Measurements from ENCODE around the gene DOCK3.

The DOCK3 gene

DNA sequence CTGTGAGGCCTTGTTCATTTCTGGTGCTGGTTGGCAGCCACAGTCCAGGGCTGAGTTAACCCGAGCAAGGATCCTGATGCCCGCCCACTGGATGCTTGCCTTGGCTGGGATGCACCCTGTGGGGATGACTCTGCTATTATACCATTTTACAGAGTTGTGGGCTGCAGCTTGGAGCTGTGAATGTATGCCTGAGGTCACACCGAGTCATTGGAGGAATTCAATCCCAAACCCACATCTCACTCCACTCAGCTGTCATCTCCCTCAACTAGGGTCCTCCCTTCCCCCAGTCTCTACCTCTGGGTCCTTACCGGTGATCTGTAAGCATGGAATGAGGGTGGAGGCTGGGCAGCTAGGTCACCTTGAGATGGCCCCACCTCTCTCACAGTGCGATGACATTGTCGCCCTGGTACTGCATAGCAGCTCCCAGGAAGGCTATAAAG lies 35.7 kb upstream of the DOCK3 start:
- Mint-ChIP-seq H3K4me1 (peaks cover 28% of the 10 kb centered on the region), H3K27me3 (no peaks in the 10 kb centered on the region), H3K27ac (ENCODE audit: low read depth) (no peak overlapping the region), H3K4me3 (no peak overlapping the region), H3K36me3 (ENCODE audit: insufficient read depth) (peaks cover 9% of the 10 kb centered on the region), H3K9me3 (no peaks in the 10 kb centered on the region)
- no peak for ATAC-seq (replicated peaks; ENCODE audit: extremely low read depth, poor library complexity, severe bottlenecking)
- DNase-seq (ENCODE audit: low spot score in 2 of 2), result no peak

DNA sequence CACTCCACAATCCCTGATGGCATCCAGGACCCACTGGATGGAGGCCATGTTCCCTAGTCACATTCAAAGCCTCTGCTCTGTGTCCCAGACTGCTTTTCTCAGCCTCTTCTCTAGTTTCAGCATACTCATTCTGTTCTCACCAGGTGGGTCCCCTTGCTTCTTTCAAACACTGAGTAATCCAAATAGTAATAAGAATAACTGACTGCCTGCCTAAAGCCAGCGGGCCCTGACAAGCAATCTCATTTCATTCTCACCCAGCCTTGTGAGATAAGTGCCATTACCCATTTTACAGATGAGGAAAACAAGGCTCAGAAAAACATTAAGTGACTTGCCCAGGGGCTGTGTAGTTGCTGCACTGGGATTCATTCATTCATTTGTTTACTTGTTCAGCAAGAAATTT lies 32.3 kb upstream of the DOCK3 start:
- H3K4me1 Mint-ChIP-seq, result peaks cover 12% of the 10 kb centered on the region
- no peaks in the 10 kb centered on the region for H3K27me3 Mint-ChIP-seq
- peaks cover 26% of the 10 kb centered on the region for H3K36me3 Mint-ChIP-seq (ENCODE audit: insufficient read depth)
- ATAC-seq (replicated peaks; ENCODE audit: extremely low read depth, poor library complexity, severe bottlenecking) (no peak), DNase-seq (ENCODE audit: low spot score in 2 of 2) (no peak)
- no peak overlapping the region for H3K4me3 Mint-ChIP-seq
- no peak overlapping the region for H3K27ac Mint-ChIP-seq (ENCODE audit: low read depth)
- H3K9me3 Mint-ChIP-seq, result no peaks in the 10 kb centered on the region

DNA sequence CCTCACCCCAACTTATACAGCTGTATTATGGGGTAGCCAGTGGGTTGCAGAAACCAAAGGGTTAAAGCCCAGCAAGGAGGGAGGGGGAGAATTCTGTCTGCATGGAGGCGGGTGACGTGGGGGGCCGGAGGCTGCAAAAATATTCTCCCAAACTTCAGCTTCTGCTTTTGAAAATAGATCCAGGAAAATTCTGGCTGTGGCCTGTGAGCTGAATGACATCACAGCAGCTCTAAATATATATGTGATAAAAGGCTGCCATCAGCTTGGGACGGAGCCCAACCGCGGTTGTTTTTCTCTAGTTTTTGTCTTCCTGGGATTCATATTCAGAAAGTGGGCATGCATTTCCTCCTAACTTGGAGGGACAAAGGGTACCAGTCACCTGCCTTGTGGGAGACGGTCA lies 30.2 kb upstream of the DOCK3 start:
- no peak for ATAC-seq (replicated peaks; ENCODE audit: extremely low read depth, poor library complexity, severe bottlenecking)
- no peak for DNase-seq (ENCODE audit: low spot score in 2 of 2)
- Mint-ChIP-seq H3K9me3 (no peaks in the 10 kb centered on the region), H3K36me3 (ENCODE audit: insufficient read depth) (peaks cover 30% of the 10 kb centered on the region), H3K4me1 (no peaks in the 10 kb centered on the region), H3K4me3 (no peak overlapping the region), H3K27me3 (no peaks in the 10 kb centered on the region), H3K27ac (ENCODE audit: low read depth) (no peak overlapping the region)

DNA sequence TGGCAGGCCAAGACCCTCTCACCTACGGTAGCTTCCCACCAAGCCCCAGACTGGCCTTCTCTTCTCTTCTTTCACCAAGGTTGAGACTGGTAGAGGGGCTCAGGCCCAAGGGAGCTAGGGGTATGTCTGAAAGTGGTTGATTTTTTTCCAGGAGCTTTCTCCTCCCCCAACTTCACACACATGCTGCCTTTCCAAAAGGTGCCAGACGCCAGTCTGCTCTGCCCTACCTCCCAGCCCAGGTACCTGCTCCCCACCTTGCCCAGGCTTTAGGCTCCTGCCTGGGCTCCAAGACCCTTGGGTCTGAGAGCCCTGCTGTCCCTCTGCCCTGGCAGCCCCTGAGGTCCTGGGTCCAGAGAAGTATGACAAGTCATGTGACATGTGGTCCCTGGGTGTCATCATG lies 29.3 kb upstream of the DOCK3 start:
- peaks cover 30% of the 10 kb centered on the region for H3K36me3 Mint-ChIP-seq (ENCODE audit: insufficient read depth)
- no peak overlapping the region for H3K27ac Mint-ChIP-seq (ENCODE audit: low read depth)
- no peak overlapping the region for H3K4me3 Mint-ChIP-seq
- no peaks in the 10 kb centered on the region for H3K27me3 Mint-ChIP-seq
- H3K9me3 Mint-ChIP-seq, result no peaks in the 10 kb centered on the region
- DNase-seq (ENCODE audit: low spot score in 2 of 2) (no peak), ATAC-seq (replicated peaks; ENCODE audit: extremely low read depth, poor library complexity, severe bottlenecking) (no peak)
- H3K4me1 Mint-ChIP-seq, result no peaks in the 10 kb centered on the region

GRCh38 chr3:50648313-50648712 lies 26.4 kb upstream of the DOCK3 start:
- DNase-seq (ENCODE audit: low spot score in 2 of 2) (no peak), ATAC-seq (replicated peaks; ENCODE audit: extremely low read depth, poor library complexity, severe bottlenecking) (no peak)
- Mint-ChIP-seq H3K4me3 (no peak overlapping the region), H3K36me3 (ENCODE audit: insufficient read depth) (peaks cover 24% of the 10 kb centered on the region), H3K27ac (ENCODE audit: low read depth) (no peak overlapping the region), H3K4me1 (no peaks in the 10 kb centered on the region), H3K27me3 (no peaks in the 10 kb centered on the region), H3K9me3 (no peaks in the 10 kb centered on the region)

GRCh38 chr3:50648944-50649343 lies 25.8 kb upstream of the DOCK3 start:
- no peaks in the 10 kb centered on the region for H3K4me1 Mint-ChIP-seq
- H3K36me3 Mint-ChIP-seq (ENCODE audit: insufficient read depth), result peaks cover 21% of the 10 kb centered on the region
- no peaks in the 10 kb centered on the region for H3K27me3 Mint-ChIP-seq
- DNase-seq (ENCODE audit: low spot score in 2 of 2) (no peak), ATAC-seq (replicated peaks; ENCODE audit: extremely low read depth, poor library complexity, severe bottlenecking) (no peak)
- H3K9me3 Mint-ChIP-seq, result no peaks in the 10 kb centered on the region
- no peak overlapping the region for H3K4me3 Mint-ChIP-seq
- H3K27ac Mint-ChIP-seq (ENCODE audit: low read depth), result no peak overlapping the region

- Mint-ChIP-seq H3K9me3 (no peaks in the 10 kb centered on the region), H3K4me3 (no peak overlapping the region), H3K4me1 (no peaks in the 10 kb centered on the region), H3K27me3 (no peaks in the 10 kb centered on the region), H3K36me3 (ENCODE audit: insufficient read depth) (peaks cover 18% of the 10 kb centered on the region), H3K27ac (ENCODE audit: low read depth) (no peak overlapping the region)
- ATAC-seq (replicated peaks; ENCODE audit: extremely low read depth, poor library complexity, severe bottlenecking), result no peak
- DNase-seq (ENCODE audit: low spot score in 2 of 2), result no peak
Observed at GRCh38 chr3:50649451-50649931, 25.2 kb upstream of the DOCK3 start.

DNA sequence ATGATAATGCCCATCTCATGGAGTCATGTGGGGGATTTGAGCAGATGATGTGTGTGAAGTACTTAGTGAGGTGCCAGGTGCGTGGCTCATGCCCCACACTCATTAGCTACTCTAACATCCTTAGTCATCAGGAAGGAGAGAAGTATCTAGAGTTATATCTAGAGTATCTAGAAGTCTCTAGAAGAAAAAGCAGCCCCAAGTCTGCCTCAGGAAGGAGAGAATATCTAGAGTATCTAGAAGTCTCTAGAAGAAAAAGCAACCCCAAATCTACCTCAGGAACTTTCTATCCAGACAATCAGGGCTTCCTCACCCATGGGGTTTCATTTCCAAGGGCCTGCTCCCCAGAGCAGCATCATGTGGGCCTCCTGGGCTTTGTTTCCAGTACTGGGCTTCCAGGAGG lies 24.7 kb upstream of the DOCK3 start:
- Mint-ChIP-seq H3K4me1 (no peaks in the 10 kb centered on the region), H3K36me3 (ENCODE audit: insufficient read depth) (peaks cover 13% of the 10 kb centered on the region), H3K27me3 (no peaks in the 10 kb centered on the region), H3K27ac (ENCODE audit: low read depth) (no peak overlapping the region), H3K4me3 (no peak overlapping the region), H3K9me3 (no peaks in the 10 kb centered on the region)
- ATAC-seq (replicated peaks; ENCODE audit: extremely low read depth, poor library complexity, severe bottlenecking), result no peak
- no peak for DNase-seq (ENCODE audit: low spot score in 2 of 2)

DNA sequence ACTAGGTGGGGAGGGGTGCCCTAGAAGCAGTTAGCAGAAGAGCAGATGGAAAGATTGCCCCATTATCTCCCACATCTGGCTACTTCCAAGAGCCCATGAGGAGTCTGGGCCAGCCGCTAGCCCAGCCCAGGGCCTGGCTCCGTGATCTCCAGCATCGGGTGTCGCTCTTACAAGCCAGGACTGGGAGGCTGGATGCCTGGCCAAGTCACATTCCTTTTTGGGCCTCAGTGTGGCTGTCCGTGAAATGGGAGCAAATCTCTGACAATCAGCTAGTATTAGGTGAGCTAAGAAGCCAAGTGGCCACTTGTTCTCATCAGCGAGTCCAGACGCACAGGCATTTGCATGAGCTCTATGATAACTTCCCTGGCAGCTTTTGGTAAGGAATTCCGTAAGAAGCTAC lies 23.3 kb upstream of the DOCK3 start:
- no peak overlapping the region for H3K4me3 Mint-ChIP-seq
- no peaks in the 10 kb centered on the region for H3K4me1 Mint-ChIP-seq
- H3K36me3 Mint-ChIP-seq (ENCODE audit: insufficient read depth), result peaks cover 5% of the 10 kb centered on the region
- H3K9me3 Mint-ChIP-seq, result no peaks in the 10 kb centered on the region
- no peaks in the 10 kb centered on the region for H3K27me3 Mint-ChIP-seq
- DNase-seq (ENCODE audit: low spot score in 2 of 2) (no peak), ATAC-seq (replicated peaks; ENCODE audit: extremely low read depth, poor library complexity, severe bottlenecking) (no peak)
- H3K27ac Mint-ChIP-seq (ENCODE audit: low read depth), result no peak overlapping the region

- H3K27me3 Mint-ChIP-seq, result no peaks in the 10 kb centered on the region
- no peaks in the 10 kb centered on the region for H3K9me3 Mint-ChIP-seq
- ATAC-seq (replicated peaks; ENCODE audit: extremely low read depth, poor library complexity, severe bottlenecking), result no peak
- H3K27ac Mint-ChIP-seq (ENCODE audit: low read depth), result no peak overlapping the region
- peaks cover 4% of the 10 kb centered on the region for H3K36me3 Mint-ChIP-seq (ENCODE audit: insufficient read depth)
- DNase-seq (ENCODE audit: low spot score in 2 of 2), result no peak
- H3K4me1 Mint-ChIP-seq, result no peaks in the 10 kb centered on the region
- no peak overlapping the region for H3K4me3 Mint-ChIP-seq
Observed at GRCh38 chr3:50651920-50652529, 22.7 kb upstream of the DOCK3 start.

DNA sequence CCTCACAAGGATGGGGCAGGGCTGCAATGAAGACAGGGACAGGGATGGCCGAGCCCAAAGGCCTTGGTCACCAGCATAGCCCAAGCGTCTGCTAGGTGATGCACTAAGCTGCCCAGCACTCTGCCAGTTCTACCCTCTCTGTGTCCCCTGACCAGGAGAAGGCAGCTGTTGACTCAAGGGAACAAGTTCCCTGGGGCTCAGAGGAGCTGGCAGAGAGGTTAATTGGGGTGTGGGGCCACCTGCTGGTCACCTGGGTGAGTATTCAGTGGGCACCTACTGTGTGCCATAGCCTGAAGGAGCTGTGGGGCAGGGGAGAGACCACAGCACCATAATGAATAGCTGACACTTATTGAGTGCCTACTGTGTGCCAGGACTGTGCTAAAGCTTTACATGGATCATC lies 22.0 kb upstream of the DOCK3 start:
- Mint-ChIP-seq H3K4me1 (no peaks in the 10 kb centered on the region), H3K27me3 (no peaks in the 10 kb centered on the region), H3K36me3 (ENCODE audit: insufficient read depth) (peaks cover 4% of the 10 kb centered on the region), H3K9me3 (no peaks in the 10 kb centered on the region), H3K27ac (ENCODE audit: low read depth) (no peak overlapping the region), H3K4me3 (no peak overlapping the region)
- ATAC-seq (replicated peaks; ENCODE audit: extremely low read depth, poor library complexity, severe bottlenecking) (no peak), DNase-seq (ENCODE audit: low spot score in 2 of 2) (peak; percentile 24 to 36)

- no peaks in the 10 kb centered on the region for H3K27me3 Mint-ChIP-seq
- no peak overlapping the region for H3K27ac Mint-ChIP-seq (ENCODE audit: low read depth)
- no peak for ATAC-seq (replicated peaks; ENCODE audit: extremely low read depth, poor library complexity, severe bottlenecking)
Observed at GRCh38 chr3:50653937-50654595, 20.7 kb upstream of the DOCK3 start.

GRCh38 chr3:50655009-50655830 lies 19.5 kb upstream of the DOCK3 start:
- no peaks in the 10 kb centered on the region for H3K36me3 Mint-ChIP-seq (ENCODE audit: insufficient read depth)
- no peaks in the 10 kb centered on the region for H3K27me3 Mint-ChIP-seq
- H3K4me3 Mint-ChIP-seq, result no peak overlapping the region
- DNase-seq (ENCODE audit: low spot score in 2 of 2), result no peak
- no peaks in the 10 kb centered on the region for H3K4me1 Mint-ChIP-seq
- no peak overlapping the region for H3K27ac Mint-ChIP-seq (ENCODE audit: low read depth)
- H3K9me3 Mint-ChIP-seq, result no peaks in the 10 kb centered on the region
- no peak for ATAC-seq (replicated peaks; ENCODE audit: extremely low read depth, poor library complexity, severe bottlenecking)

More at GRCh38 chr3:50653937-50654595, 20.7 kb upstream of the DOCK3 start:
- H3K4me1 Mint-ChIP-seq, result no peaks in the 10 kb centered on the region
- H3K4me3 Mint-ChIP-seq, result no peak overlapping the region
- H3K9me3 Mint-ChIP-seq, result no peaks in the 10 kb centered on the region
- peaks cover 4% of the 10 kb centered on the region for H3K36me3 Mint-ChIP-seq (ENCODE audit: insufficient read depth)
- no peak for DNase-seq (ENCODE audit: low spot score in 2 of 2)
